Mammary epithelial cell (primary cell): ENCODE results near the gene KDM4C.

ENCODE experiments used
- CTCF ChIP-seq, 2 donors: IDR thresholded peaks in 1 of 2; conservative IDR thresholded peaks in 1 of 2; 2 replicates each; pipeline ENCODE4 v1.5.1; 2011 to 2012; ENCODE audit warnings: inconsistent platforms in 2 of 2, low read length in 2 of 2, mild to moderate bottlenecking in 2 of 2, control low read depth in 1 of 2, low read depth in 1 of 2; ENCODE audit not compliant: insufficient read depth in 1 of 2; ENCODE audit errors: extremely low read depth in 1 of 2
- EZH2 ChIP-seq: IDR thresholded peaks from 2 replicates; pipeline ENCODE4 v1.6.1; 2012; ENCODE audit warnings: low read length, inconsistent platforms, borderline replicate concordance

- TF ChIP-seq CTCF (conservative IDR thresholded peaks at IDR 0.05 in 1 of 2, IDR thresholded peaks at IDR 0.05 in 1 of 2; ENCODE audit: extremely low read depth in 1 of 2, insufficient read depth in 1 of 2, low read depth in 1 of 2, low read length in 2 of 2) (no peak), EZH2 (no peak)
Measured at GRCh38 chr9:6941501-6941900, 183.7 kb downstream of the KDM4C start.
